ENCODE data around the gene DNAJA1. TPM values are rescaled to one million over a fixed set of nuclear protein-coding genes. Genes with fewer than 3 reads are reported as not detected.

The DNAJA1 gene
- total RNA-seq, 1 donor from 2014 or later = 88.0 TPM

GRCh38 chr9:33030285-33030684 is 5.2 kb downstream of the DNAJA1 start:
- no peaks in the 10 kb centered on the region for H3K9me3 ChIP-seq (replicated peaks)
- intact Hi-C loops (cut with micrococcal nuclease) = no loop called here
- H3K4me1 ChIP-seq = peaks cover 89% of the 10 kb centered on the region
- no peak for DNase-seq
- H3K36me3 ChIP-seq = peaks cover 88% of the 10 kb centered on the region
- no peak overlapping the region for H3K27ac ChIP-seq (replicated peaks)
- no peaks in the 10 kb centered on the region for H3K27me3 ChIP-seq (ENCODE audit: low read depth)
- no peak overlapping the region for H3K4me3 ChIP-seq
- no peak for TF ChIP-seq CTCF (IDR thresholded peaks at IDR 0.05; ENCODE audit: borderline replicate concordance)

- H3K27me3 ChIP-seq (ENCODE audit: low read depth) = no peaks in the 10 kb centered on the region
- peaks cover 99% of the 10 kb centered on the region for H3K36me3 ChIP-seq
- no peak for TF ChIP-seq CTCF (IDR thresholded peaks at IDR 0.05; ENCODE audit: borderline replicate concordance)
- no peaks in the 10 kb centered on the region for H3K9me3 ChIP-seq (replicated peaks)
- DNase-seq = no peak
- peaks cover 69% of the 10 kb centered on the region for H3K4me1 ChIP-seq
- no peak overlapping the region for H3K4me3 ChIP-seq
- intact Hi-C loops (cut with micrococcal nuclease) = no loop called here
- no peak overlapping the region for H3K27ac ChIP-seq (replicated peaks)
These were observed 7.2 kb downstream of the DNAJA1 start for GRCh38 chr9:33032292-33032691.

GRCh38 chr9:33032865-33033264 is 7.8 kb downstream of the DNAJA1 start:
- Histone ChIP-seq H3K27ac (replicated peaks) (no peak overlapping the region), H3K27me3 (ENCODE audit: low read depth) (no peaks in the 10 kb centered on the region), H3K9me3 (replicated peaks) (no peaks in the 10 kb centered on the region), H3K4me1 (peaks cover 63% of the 10 kb centered on the region), H3K36me3 (peaks cover 99% of the 10 kb centered on the region), H3K4me3 (no peak overlapping the region)
- no peak for TF ChIP-seq CTCF (IDR thresholded peaks at IDR 0.05; ENCODE audit: borderline replicate concordance)
- no peak for DNase-seq
- intact Hi-C loops (cut with micrococcal nuclease) = no loop called here

- intact Hi-C loops (cut with micrococcal nuclease) = no loop called here
- no peaks in the 10 kb centered on the region for H3K9me3 ChIP-seq (replicated peaks)
- H3K4me3 ChIP-seq = no peak overlapping the region
- peaks cover 52% of the 10 kb centered on the region for H3K36me3 ChIP-seq
- no peak for TF ChIP-seq CTCF (IDR thresholded peaks at IDR 0.05; ENCODE audit: borderline replicate concordance)
- no peak for DNase-seq
- peaks cover 18% of the 10 kb centered on the region for H3K4me1 ChIP-seq
- H3K27ac ChIP-seq (replicated peaks) = no peak overlapping the region
- H3K27me3 ChIP-seq (ENCODE audit: low read depth) = no peaks in the 10 kb centered on the region
These were observed 15.8 kb downstream of the DNAJA1 start for GRCh38 chr9:33040792-33041431.

GRCh38 chr9:33041432-33042188 is 16.5 kb downstream of the DNAJA1 start:
- Histone ChIP-seq H3K27me3 (ENCODE audit: low read depth) (no peaks in the 10 kb centered on the region), H3K4me3 (no peak overlapping the region), H3K4me1 (peaks cover 18% of the 10 kb centered on the region), H3K27ac (replicated peaks) (no peak overlapping the region), H3K9me3 (replicated peaks) (no peaks in the 10 kb centered on the region), H3K36me3 (peaks cover 52% of the 10 kb centered on the region)
- no peak for DNase-seq
- TF ChIP-seq CTCF (IDR thresholded peaks at IDR 0.05; ENCODE audit: borderline replicate concordance) = no peak
- intact Hi-C loops (cut with micrococcal nuclease) = no loop called here

Data from left ventricle myocardium inferior (tissue), 1 donor.